Endothelial cell of umbilical vein (primary cell): ENCODE measurements around the gene CUEDC2.

Experiments
- CTCF ChIP-seq, 2 donors: IDR thresholded peaks; 1 replicate in 1 of 2; 2 replicates in 1 of 2; pipeline ENCODE4 v1.5.1; 2011; ENCODE audit warnings: low read length in 2 of 2, mild to moderate bottlenecking in 2 of 2, moderate library complexity in 2 of 2, control low read depth in 1 of 2, inconsistent platforms in 1 of 2, low read depth in 1 of 2; ENCODE audit not compliant: insufficient read depth in 1 of 2; ENCODE audit errors: extremely low read depth in 1 of 2
- EZH2 ChIP-seq: IDR thresholded peaks from 2 replicates; pipeline ENCODE4 v1.6.1; 2012; ENCODE audit warnings: borderline replicate concordance, low read depth, mild to moderate bottlenecking, moderate library complexity, low read length, inconsistent platforms; ENCODE audit not compliant: severe bottlenecking
- FOS ChIP-seq: IDR thresholded peaks from 2 replicates; pipeline ENCODE4 v1.6.1; 2011; ENCODE audit warnings: mild to moderate bottlenecking, low read length, moderate library complexity, borderline replicate concordance; ENCODE audit not compliant: insufficient read depth
- GATA2 ChIP-seq: IDR thresholded peaks from 2 replicates; pipeline ENCODE4 v1.7.0; 2011; ENCODE audit warnings: low read depth, mild to moderate bottlenecking, moderate library complexity, mixed read lengths, low read length; ENCODE audit not compliant: insufficient read length, insufficient read depth
- JUN ChIP-seq: IDR thresholded peaks from 2 replicates; pipeline ENCODE4 v1.6.1; 2011; ENCODE audit warnings: borderline replicate concordance, low read depth; ENCODE audit not compliant: insufficient read length, insufficient read depth
- MAX ChIP-seq: IDR thresholded peaks from 2 replicates; pipeline ENCODE4 v1.6.1; 2011; ENCODE audit not compliant: insufficient read depth, insufficient read length
- MYC ChIP-seq: IDR thresholded peaks from one replicate; pipeline ENCODE4 v1.6.1; 2011; ENCODE audit warnings: mild to moderate bottlenecking, low read depth, low read length
- POLR2A ChIP-seq: IDR thresholded peaks from 2 replicates; pipeline ENCODE4 v1.6.1; 2012; ENCODE audit warnings: low read depth, mild to moderate bottlenecking, control low read depth, low read length
- POLR2AphosphoS5 ChIP-seq: IDR thresholded peaks from 2 replicates; pipeline ENCODE4 v1.6.1; 2012; ENCODE audit warnings: low read depth, mild to moderate bottlenecking, control low read depth, low read length, moderate library complexity; ENCODE audit not compliant: insufficient read depth

- TF ChIP-seq CTCF (IDR thresholded peaks at IDR 0.05; ENCODE audit: extremely low read depth in 1 of 2, insufficient read depth in 1 of 2, low read depth in 1 of 2, low read length in 2 of 2) (no peak), MAX (no peak), GATA2 (no peak), EZH2 (no peak), FOS (no peak), POLR2A (no peak), POLR2AphosphoS5 (no peak), MYC (no peak), JUN (no peak)
Measured at GRCh38 chr10:102406815-102407214, 25.6 kb downstream of the CUEDC2 start.
